Measurements from ENCODE around the gene FBXW11. TPM values are rescaled to one million over a fixed set of nuclear protein-coding genes. Genes with fewer than 3 reads are reported as not detected.
A peak's percentile ranks its signal among the peaks of the same experiment; 100 is the strongest.

Gene FBXW11
- total RNA-seq, 1 donor from 2014 or later: 61.4 TPM

GRCh38 chr5:171848486-171848885, 158.0 kb downstream of the FBXW11 start:
- H3K36me3 Mint-ChIP-seq (ENCODE audit: unreplicated experiment): peaks cover 8% of the 10 kb centered on the region
- peaks cover 6% of the 10 kb centered on the region for H3K4me1 Mint-ChIP-seq (ENCODE audit: unreplicated experiment)
- TF ChIP-seq, protein P1, sequence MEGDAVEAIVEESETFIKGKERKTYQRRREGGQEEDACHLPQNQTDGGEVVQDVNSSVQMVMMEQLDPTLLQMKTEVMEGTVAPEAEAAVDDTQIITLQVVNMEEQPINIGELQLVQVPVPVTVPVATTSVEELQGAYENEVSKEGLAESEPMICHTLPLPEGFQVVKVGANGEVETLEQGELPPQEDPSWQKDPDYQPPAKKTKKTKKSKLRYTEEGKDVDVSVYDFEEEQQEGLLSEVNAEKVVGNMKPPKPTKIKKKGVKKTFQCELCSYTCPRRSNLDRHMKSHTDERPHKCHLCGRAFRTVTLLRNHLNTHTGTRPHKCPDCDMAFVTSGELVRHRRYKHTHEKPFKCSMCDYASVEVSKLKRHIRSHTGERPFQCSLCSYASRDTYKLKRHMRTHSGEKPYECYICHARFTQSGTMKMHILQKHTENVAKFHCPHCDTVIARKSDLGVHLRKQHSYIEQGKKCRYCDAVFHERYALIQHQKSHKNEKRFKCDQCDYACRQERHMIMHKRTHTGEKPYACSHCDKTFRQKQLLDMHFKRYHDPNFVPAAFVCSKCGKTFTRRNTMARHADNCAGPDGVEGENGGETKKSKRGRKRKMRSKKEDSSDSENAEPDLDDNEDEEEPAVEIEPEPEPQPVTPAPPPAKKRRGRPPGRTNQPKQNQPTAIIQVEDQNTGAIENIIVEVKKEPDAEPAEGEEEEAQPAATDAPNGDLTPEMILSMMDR (IDR thresholded peaks at IDR 0.05): no peak
- no peak overlapping the region for H3K27ac Mint-ChIP-seq (ENCODE audit: unreplicated experiment)
- H3K4me3 Mint-ChIP-seq (ENCODE audit: unreplicated experiment): no peak overlapping the region
- DNase-seq (ENCODE audit: extremely low spot score, unreplicated experiment): no peak
- no peaks in the 10 kb centered on the region for H3K9me3 Mint-ChIP-seq (ENCODE audit: unreplicated experiment)
- H3K27me3 Mint-ChIP-seq (ENCODE audit: unreplicated experiment): no peaks in the 10 kb centered on the region

- no peak overlapping the region for H3K4me3 Mint-ChIP-seq (ENCODE audit: unreplicated experiment)
- no peak overlapping the region for H3K27ac Mint-ChIP-seq (ENCODE audit: unreplicated experiment)
- H3K4me1 Mint-ChIP-seq (ENCODE audit: unreplicated experiment): peaks cover 6% of the 10 kb centered on the region
- TF ChIP-seq, protein P1 (IDR thresholded peaks at IDR 0.05): no peak
- H3K36me3 Mint-ChIP-seq (ENCODE audit: unreplicated experiment): peaks cover 8% of the 10 kb centered on the region
- H3K27me3 Mint-ChIP-seq (ENCODE audit: unreplicated experiment): no peaks in the 10 kb centered on the region
- no peak for DNase-seq (ENCODE audit: extremely low spot score, unreplicated experiment)
- H3K9me3 Mint-ChIP-seq (ENCODE audit: unreplicated experiment): no peaks in the 10 kb centered on the region
These were observed 158.4 kb downstream of the FBXW11 start for GRCh38 chr5:171848006-171848405.

DNA sequence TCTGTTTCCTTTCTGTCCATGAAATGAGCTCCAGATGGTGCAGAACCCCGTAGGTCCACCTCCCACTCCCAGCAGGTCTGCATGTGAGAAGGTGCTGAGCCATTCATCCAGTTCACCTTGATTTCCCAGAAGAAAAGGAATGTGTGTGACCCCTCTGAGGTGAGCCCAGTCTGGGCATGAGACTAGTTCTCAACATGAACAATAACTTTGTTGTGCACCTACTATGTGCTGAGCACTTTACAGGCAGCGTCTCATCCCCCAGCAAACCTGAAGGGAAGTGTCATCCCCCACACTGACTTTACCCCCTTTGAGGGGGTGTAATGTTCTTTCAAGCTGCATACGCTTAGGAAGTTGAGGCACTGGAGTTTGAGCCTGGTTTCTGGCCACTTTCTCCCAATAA, 159.4 kb downstream of the FBXW11 start:
- Mint-ChIP-seq H3K9me3 (ENCODE audit: unreplicated experiment) (no peaks in the 10 kb centered on the region), H3K27me3 (ENCODE audit: unreplicated experiment) (no peaks in the 10 kb centered on the region), H3K27ac (ENCODE audit: unreplicated experiment) (no peak overlapping the region), H3K4me3 (ENCODE audit: unreplicated experiment) (no peak overlapping the region), H3K36me3 (ENCODE audit: unreplicated experiment) (peaks cover 5% of the 10 kb centered on the region), H3K4me1 (ENCODE audit: unreplicated experiment) (peaks cover 8% of the 10 kb centered on the region)
- DNase-seq (ENCODE audit: extremely low spot score, unreplicated experiment): no peak
- TF ChIP-seq, protein P1 (IDR thresholded peaks at IDR 0.05): no peak

GRCh38 chr5:171846323-171846722, 160.1 kb downstream of the FBXW11 start:
- Mint-ChIP-seq H3K27ac (ENCODE audit: unreplicated experiment) (no peak overlapping the region), H3K36me3 (ENCODE audit: unreplicated experiment) (peaks cover 5% of the 10 kb centered on the region), H3K27me3 (ENCODE audit: unreplicated experiment) (no peaks in the 10 kb centered on the region), H3K4me3 (ENCODE audit: unreplicated experiment) (no peak overlapping the region), H3K4me1 (ENCODE audit: unreplicated experiment) (peaks cover 10% of the 10 kb centered on the region), H3K9me3 (ENCODE audit: unreplicated experiment) (no peaks in the 10 kb centered on the region)
- TF ChIP-seq, protein P1 (IDR thresholded peaks at IDR 0.05): no peak
- no peak for DNase-seq (ENCODE audit: extremely low spot score, unreplicated experiment)

DNA sequence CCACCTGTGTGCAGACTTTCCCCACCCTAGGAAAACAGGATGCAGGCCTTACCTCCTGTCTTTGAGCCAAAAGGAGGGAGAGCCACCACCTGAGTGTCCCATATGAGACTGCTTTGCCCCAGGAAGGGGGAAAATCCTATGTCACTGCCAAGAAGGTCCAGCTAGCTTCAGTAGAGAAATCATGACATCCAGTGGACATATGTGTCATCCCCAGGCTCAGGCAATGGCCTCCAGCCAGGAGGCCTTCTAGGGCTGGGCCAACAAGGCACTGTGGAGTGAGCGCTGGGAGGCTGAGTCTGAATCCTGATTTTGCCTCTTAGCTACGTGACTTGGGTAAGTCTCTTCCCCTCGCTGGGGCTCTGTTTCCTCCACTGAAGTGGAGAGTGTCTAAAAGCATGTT, 160.6 kb downstream of the FBXW11 start:
- TF ChIP-seq, protein P1 (IDR thresholded peaks at IDR 0.05): peak; percentile 30
- Mint-ChIP-seq H3K4me1 (ENCODE audit: unreplicated experiment) (peaks cover 10% of the 10 kb centered on the region), H3K27me3 (ENCODE audit: unreplicated experiment) (no peaks in the 10 kb centered on the region), H3K4me3 (ENCODE audit: unreplicated experiment) (no peak overlapping the region), H3K9me3 (ENCODE audit: unreplicated experiment) (no peaks in the 10 kb centered on the region), H3K27ac (ENCODE audit: unreplicated experiment) (no peak overlapping the region), H3K36me3 (ENCODE audit: unreplicated experiment) (peaks cover 5% of the 10 kb centered on the region)
- DNase-seq (ENCODE audit: extremely low spot score, unreplicated experiment): no peak
